ENCODE data around the gene ERCC8.
"Not testable (repeated sequence)": the region's sequence is repeated elsewhere in the genome, so short reads cannot be mapped to it uniquely, and the experiment has no call there.

The ERCC8 gene

GRCh38 chr5:60896991-60897390 lies 47.9 kb downstream of the ERCC8 start:
- no peak for DNase-seq

- DNase-seq, result no peak
Measured at GRCh38 chr5:60893521-60893920, 51.3 kb downstream of the ERCC8 start.

- DNase-seq, result no peak
Measured at GRCh38 chr5:60891667-60892066, 53.2 kb downstream of the ERCC8 start.

GRCh38 chr5:60888359-60889061 lies 56.4 kb downstream of the ERCC8 start:
- DNase-seq, result no peak

GRCh38 chr5:60887746-60888145 lies 57.1 kb downstream of the ERCC8 start:
- no peak for DNase-seq

GRCh38 chr5:60887096-60887495 lies 57.8 kb downstream of the ERCC8 start:
- no peak for DNase-seq

GRCh38 chr5:60886158-60886557 lies 58.7 kb downstream of the ERCC8 start:
- no peak for DNase-seq

- DNase-seq, result peak; percentile 16
Measured at GRCh38 chr5:60883229-60883628, 61.6 kb downstream of the ERCC8 start.

- no peak for DNase-seq
Measured at GRCh38 chr5:60872892-60873291, 72.0 kb downstream of the ERCC8 start.

- no peak for DNase-seq
Measured at GRCh38 chr5:60870857-60871256, 74.0 kb downstream of the ERCC8 start.

- not testable (repeated sequence) for DNase-seq
Measured at GRCh38 chr5:60860572-60860971, 84.3 kb downstream of the ERCC8 start.

- no peak for DNase-seq
Measured at GRCh38 chr5:60856066-60856465, 88.8 kb downstream of the ERCC8 start.

- no peak for DNase-seq
Measured at GRCh38 chr5:60852940-60853339, 91.9 kb downstream of the ERCC8 start.

GRCh38 chr5:60852317-60852716 lies 92.6 kb downstream of the ERCC8 start:
- no peak for DNase-seq

GRCh38 chr5:60851626-60852025 lies 93.2 kb downstream of the ERCC8 start:
- DNase-seq, result peak; percentile 12

- no peak for DNase-seq
Measured at GRCh38 chr5:60846298-60846697, 98.6 kb downstream of the ERCC8 start.

GRCh38 chr5:60843936-60844905 lies 100.6 kb downstream of the ERCC8 start, which contains the start of gene ELOVL7:
ELOVL7 (minus strand) TSS chr5:60844269; CDS start chr5:60787397, 56,872 bp downstream.
- DNase-seq, result peak; percentile 56

- DNase-seq, result no peak
Measured at GRCh38 chr5:60843386-60843935, 101.4 kb downstream of the ERCC8 start.

- DNase-seq, result no peak
Measured at GRCh38 chr5:60842871-60843385, 101.9 kb downstream of the ERCC8 start.

GRCh38 chr5:60841361-60841760 lies 103.5 kb downstream of the ERCC8 start:
- DNase-seq, result no peak

GRCh38 chr5:60836131-60836530 lies 108.7 kb downstream of the ERCC8 start:
- DNase-seq, result peak; percentile 17

- DNase-seq, result no peak
Measured at GRCh38 chr5:60835554-60835953, 109.3 kb downstream of the ERCC8 start.

GRCh38 chr5:60833520-60833919 lies 111.3 kb downstream of the ERCC8 start:
- no peak for DNase-seq
